ENCODE results near the gene MED15. TPM values are rescaled to one million over a fixed set of nuclear protein-coding genes. Genes with fewer than 3 reads are reported as not detected.
"Not testable (repeated sequence)": the region's sequence is repeated elsewhere in the genome, so short reads cannot be mapped to it uniquely, and the experiment has no call there.

The MED15 gene
- total and polyA plus RNA-seq, 2 of the 4 experiments (the other 2 are of a cell fraction), result 19.0 to 68.8 TPM

DNA sequence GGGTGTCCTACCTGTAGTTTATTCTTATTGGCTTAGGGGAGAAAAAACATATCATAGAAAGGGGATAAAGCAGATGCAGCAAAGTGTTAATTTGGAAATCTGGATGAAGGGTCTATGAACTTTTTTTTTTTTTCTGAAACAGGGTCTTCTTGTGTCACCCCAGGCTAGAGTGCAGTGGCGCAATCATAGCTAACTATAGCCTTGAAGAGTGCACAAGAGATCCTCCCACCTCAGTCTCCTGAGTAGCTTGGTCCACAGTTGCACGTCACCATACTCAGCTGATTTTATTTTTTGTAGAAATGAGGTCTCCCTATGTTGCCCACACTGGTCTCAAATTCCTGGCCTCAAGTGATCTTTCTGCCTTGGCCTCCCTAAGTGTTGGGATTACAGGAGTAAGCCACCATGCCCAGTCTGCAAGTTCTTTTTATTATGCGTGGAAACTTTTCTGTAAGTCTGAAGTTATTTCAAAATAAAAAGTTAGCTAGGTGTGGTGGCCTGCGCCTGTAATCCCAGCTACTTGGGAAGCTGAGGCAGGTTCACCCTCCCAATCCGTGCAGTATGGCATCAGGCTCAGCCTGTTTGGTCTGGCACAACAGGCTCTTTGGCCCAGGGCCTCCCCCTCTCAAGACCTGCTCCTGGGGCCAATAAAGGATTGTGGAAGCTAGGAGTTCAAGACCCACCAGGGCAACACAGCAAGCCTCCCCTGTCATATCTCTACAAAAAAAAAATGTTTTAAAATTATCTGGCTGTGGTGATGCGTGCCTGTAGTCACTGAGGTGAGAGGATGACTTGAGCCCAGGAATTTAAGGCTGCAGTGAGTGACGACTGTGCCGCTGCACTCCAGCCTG lies 111.9 kb downstream of the MED15 start:
- WGBS, 2 experiments (ENCODE audit: extremely low coverage in 2 of 2, insufficient read length in 1 of 2), result 68% methylated on average over 3 of the region's 8 CpGs; no CpG with 5 or more reads in 1 of the 2 experiments
- Histone ChIP-seq H3K4me2 (ENCODE audit: low read depth, low read length) (no peak overlapping the region), H3K9ac (ENCODE audit: low read depth, low read length) (no peak overlapping the region), H3K4me1 (ENCODE audit: control insufficient read depth, insufficient read depth, low read length) (no peaks in the 10 kb centered on the region), H2BK5ac (ENCODE audit: low read depth, low read length, poor library complexity, severe bottlenecking) (no peak overlapping the region), H2AFZ (replicated peaks; ENCODE audit: low read length, poor library complexity) (no peak overlapping the region), H2AK5ac (ENCODE audit: low read depth, low read length) (no peak overlapping the region), H4K91ac (ENCODE audit: insufficient read depth, low read depth, low read length) (no peak overlapping the region), H3K79me1 (ENCODE audit: low read depth in 1 of 2, low read length in 2 of 2) (no peaks in the 10 kb centered on the region), H2AK9ac (replicated peaks; ENCODE audit: low read depth, low read length, poor library complexity) (no peak overlapping the region), H3K9me1 (ENCODE audit: insufficient read depth, low read length) (no peaks in the 10 kb centered on the region), H3K27ac (ENCODE audit: insufficient read depth, low read length) (no peak overlapping the region), H3K27me3 (ENCODE audit: control insufficient read depth, insufficient read depth, low read length) (peaks cover 38% of the 10 kb centered on the region), H3K36me3 (ENCODE audit: control insufficient read depth, insufficient read depth, low read length) (no peaks in the 10 kb centered on the region), H2BK20ac (ENCODE audit: low read depth, low read length) (no peak overlapping the region), H3K23ac (ENCODE audit: low read depth, low read length) (no peak overlapping the region), H4K20me1 (ENCODE audit: insufficient read depth, low read length) (no peaks in the 10 kb centered on the region), H2BK120ac (ENCODE audit: low read depth, low read length) (no peak overlapping the region), H4K8ac (ENCODE audit: low read depth in 2 of 2, low read length in 2 of 2) (no peak overlapping the region), H3K4me3 (ENCODE audit: insufficient read depth, low read depth, low read length) (no peak overlapping the region), H3K18ac (ENCODE audit: low read depth, low read length) (no peak overlapping the region), H3K56ac (ENCODE audit: extremely low read depth, insufficient read depth, low read length) (no peak overlapping the region), H3K14ac (replicated peaks; ENCODE audit: low read depth, low read length) (no peak overlapping the region), H4K5ac (ENCODE audit: low read depth, low read length) (no peak overlapping the region), H3K4ac (ENCODE audit: low read depth, low read length) (no peak overlapping the region), H3K9me3 (ENCODE audit: control insufficient read depth, insufficient read depth, low read length) (no peaks in the 10 kb centered on the region), H2BK15ac (ENCODE audit: low read depth, low read length) (no peak overlapping the region)
- no peak for DNase-seq
- ChIA-PET CTCF (interaction anchor here (0.7 kb wide), 1 partner anchor 17 kb away, joined by 4 read pairs; no protein-coding TSS in a partner anchor), POLR2A (ENCODE audit: unreplicated experiment) (no interaction called here)
- no peak for TF ChIP-seq BHLHE40 (IDR thresholded peaks at IDR 0.05; ENCODE audit: low read depth, low read length)
- ATAC-seq (ENCODE audit: low read depth), result no peak
- no TSS peak for BruUV-seq (replicated peaks)
- intact Hi-C loops (cut with micrococcal nuclease), result no loop called here
- in situ Hi-C loops (cut with MboI; ENCODE audit: low sequenced_read_pairs), result no loop called here
- dilution Hi-C loops (cut with HindIII; ENCODE audit: low sequenced_read_pairs, unreplicated experiment), result no loop called here

DNA sequence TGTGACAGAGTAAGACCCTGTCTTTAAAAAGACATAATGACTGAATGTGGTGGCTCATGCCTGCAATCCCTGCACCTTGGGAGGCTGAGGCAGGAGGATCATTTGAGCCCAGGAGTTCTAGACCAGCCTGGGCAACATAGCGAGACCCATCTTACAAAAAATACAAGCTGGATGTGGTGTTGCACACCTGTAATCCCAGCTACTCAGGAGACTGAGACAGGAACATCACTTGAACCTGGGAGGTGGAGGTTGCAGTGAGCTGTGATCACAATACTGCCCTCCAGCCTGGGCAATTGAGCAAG lies 112.4 kb downstream of the MED15 start:
- H3K9me3 ChIP-seq (ENCODE audit: control insufficient read depth, insufficient read depth, low read length); DNase-seq; H4K91ac ChIP-seq (ENCODE audit: insufficient read depth, low read depth, low read length); H4K5ac ChIP-seq (ENCODE audit: low read depth, low read length); H2BK15ac ChIP-seq (ENCODE audit: low read depth, low read length); H3K23ac ChIP-seq (ENCODE audit: low read depth, low read length); H3K56ac ChIP-seq (ENCODE audit: extremely low read depth, insufficient read depth, low read length); H2BK5ac ChIP-seq (ENCODE audit: low read depth, low read length, poor library complexity, severe bottlenecking); BruUV-seq (replicated peaks); H3K4me3 ChIP-seq (ENCODE audit: insufficient read depth, low read depth, low read length); H4K8ac ChIP-seq (ENCODE audit: low read depth in 2 of 2, low read length in 2 of 2); H3K4me2 ChIP-seq (ENCODE audit: low read depth, low read length); CTCF ChIA-PET; H3K4ac ChIP-seq (ENCODE audit: low read depth, low read length); dilution Hi-C loops (cut with HindIII; ENCODE audit: low sequenced_read_pairs, unreplicated experiment); H3K18ac ChIP-seq (ENCODE audit: low read depth, low read length); H3K36me3 ChIP-seq (ENCODE audit: control insufficient read depth, insufficient read depth, low read length); H3K9ac ChIP-seq (ENCODE audit: low read depth, low read length); H3K79me1 ChIP-seq (ENCODE audit: low read depth in 1 of 2, low read length in 2 of 2); POLR2A ChIA-PET (ENCODE audit: unreplicated experiment); H2AFZ ChIP-seq (replicated peaks; ENCODE audit: low read length, poor library complexity); H4K20me1 ChIP-seq (ENCODE audit: insufficient read depth, low read length); intact Hi-C loops (cut with micrococcal nuclease); H2AK5ac ChIP-seq (ENCODE audit: low read depth, low read length); H3K14ac ChIP-seq (replicated peaks; ENCODE audit: low read depth, low read length); H3K27ac ChIP-seq (ENCODE audit: insufficient read depth, low read length); in situ Hi-C loops (cut with MboI; ENCODE audit: low sequenced_read_pairs); H3K9me1 ChIP-seq (ENCODE audit: insufficient read depth, low read length); H2BK20ac ChIP-seq (ENCODE audit: low read depth, low read length); H2BK120ac ChIP-seq (ENCODE audit: low read depth, low read length); H2AK9ac ChIP-seq (replicated peaks; ENCODE audit: low read depth, low read length, poor library complexity); ATAC-seq (ENCODE audit: low read depth); H3K4me1 ChIP-seq (ENCODE audit: control insufficient read depth, insufficient read depth, low read length): not testable (repeated sequence)
- H3K27me3 ChIP-seq (ENCODE audit: control insufficient read depth, insufficient read depth, low read length), result peaks cover 40% of the 10 kb centered on the region
- no CpG with 5 or more reads among the region's 1 CpG for WGBS, 2 experiments (ENCODE audit: extremely low coverage in 2 of 2, insufficient read length in 1 of 2)

Data from IMR-90 (cell line).